HepG2 (cell line): Measurements from ENCODE around the gene CYB5D1. TPM values are rescaled to one million over a fixed set of nuclear protein-coding genes. Genes with fewer than 3 reads are reported as not detected.

Experiments used
- KDM5A ChIP-seq: fragments of 200-600 bp; sonication (generic); IDR thresholded peaks from 2 replicates; pipeline ENCODE4 v1.7.0; 2018; ENCODE audit warnings: antibody characterized with exemption, mild to moderate bottlenecking, low read length, borderline replicate concordance
- POLR2AphosphoS5 ChIP-seq: IDR thresholded peaks from 2 replicates; pipeline ENCODE4 v1.6.1; 2012; ENCODE audit warnings: low read depth, low read length
- SNAPC2 ChIP-seq: sonication (generic); formaldehyde crosslinking; IDR thresholded peaks from 2 replicates; pipeline ENCODE4 v1.8.1; 2022; ENCODE audit warnings: mild to moderate bottlenecking, missing genetic modification reagents
- SOX6 ChIP-seq, 2 experiments: fragments of 450-650 bp in 1 of 2; sonication (generic) in 1 of 2; formaldehyde crosslinking in 1 of 2; IDR thresholded peaks; 2 replicates each; pipeline versions ENCODE4 v1.4.0 to v1.6.1; 2017 to 2020; ENCODE audit warnings: antibody characterized with exemption in 1 of 2, mild to moderate bottlenecking in 1 of 2, missing genetic modification reagents in 1 of 2
- TOPORS ChIP-seq: sonication (generic); formaldehyde crosslinking; IDR thresholded peaks from 2 replicates; pipeline ENCODE4 v1.8.0; 2023; ENCODE audit warnings: mild to moderate bottlenecking, missing genetic modification reagents
- TSC22D2 ChIP-seq: sonication (generic); formaldehyde crosslinking; IDR thresholded peaks from 2 replicates; pipeline ENCODE4 v1.5.1; 2020; ENCODE audit warnings: missing genetic modification reagents, mild to moderate bottlenecking, borderline replicate concordance
- ZSCAN12 ChIP-seq: sonication (generic); formaldehyde crosslinking; IDR thresholded peaks from 2 replicates; pipeline ENCODE4 v1.9.0; 2021; ENCODE audit warnings: mild to moderate bottlenecking, missing genetic modification reagents
- polyA plus RNA-seq, 8 experiments: library from polyadenylated mRNA; depleted of rRNA in 3 of 8; stranded (reverse) in 7 of 8; unstranded in 1 of 8; fragments of >200 nt; fragmentation: Illumina TruSeq in 4 of 8; extraction: Trizol in 4 of 8; gene quantifications; 2 replicates each; pipeline versions ENCODE4 v1.2.1 to v1.2.3, GENCODE V29; 2011 to 2016; ENCODE audit warnings: low read depth in 4 of 8, missing spikeins in 1 of 8, mixed read lengths in 1 of 8; ENCODE audit not compliant: insufficient read depth in 1 of 8
- total RNA-seq, 5 experiments: library from RNA; depleted of rRNA; stranded (reverse); fragments of >200 nt; fragmentation: Illumina TruSeq; extraction: Trizol; gene quantifications; 2 replicates each; pipeline ENCODE4 v1.2.3, GENCODE V29; 2016; ENCODE audit warnings: low read depth in 1 of 5
- TF ChIP-seq, protein P1 (sequence below): sonication (generic); formaldehyde crosslinking; IDR thresholded peaks from 2 replicates; pipeline ENCODE4 v1.4.0; 2020; ENCODE audit warnings: missing genetic modification reagents
- TF ChIP-seq, protein P2 (sequence below): sonication (generic); formaldehyde crosslinking; IDR thresholded peaks from 2 replicates; pipeline ENCODE4 v1.8.0; 2022; ENCODE audit warnings: missing genetic modification reagents, mild to moderate bottlenecking, moderate library complexity, borderline replicate concordance

The CYB5D1 gene
- total and polyA plus RNA-seq, 2 of the 13 experiments (the other 11 are each of a cell fraction or from before 2014, with no cell fraction given): 8.9 to 17.0 TPM

DNA sequence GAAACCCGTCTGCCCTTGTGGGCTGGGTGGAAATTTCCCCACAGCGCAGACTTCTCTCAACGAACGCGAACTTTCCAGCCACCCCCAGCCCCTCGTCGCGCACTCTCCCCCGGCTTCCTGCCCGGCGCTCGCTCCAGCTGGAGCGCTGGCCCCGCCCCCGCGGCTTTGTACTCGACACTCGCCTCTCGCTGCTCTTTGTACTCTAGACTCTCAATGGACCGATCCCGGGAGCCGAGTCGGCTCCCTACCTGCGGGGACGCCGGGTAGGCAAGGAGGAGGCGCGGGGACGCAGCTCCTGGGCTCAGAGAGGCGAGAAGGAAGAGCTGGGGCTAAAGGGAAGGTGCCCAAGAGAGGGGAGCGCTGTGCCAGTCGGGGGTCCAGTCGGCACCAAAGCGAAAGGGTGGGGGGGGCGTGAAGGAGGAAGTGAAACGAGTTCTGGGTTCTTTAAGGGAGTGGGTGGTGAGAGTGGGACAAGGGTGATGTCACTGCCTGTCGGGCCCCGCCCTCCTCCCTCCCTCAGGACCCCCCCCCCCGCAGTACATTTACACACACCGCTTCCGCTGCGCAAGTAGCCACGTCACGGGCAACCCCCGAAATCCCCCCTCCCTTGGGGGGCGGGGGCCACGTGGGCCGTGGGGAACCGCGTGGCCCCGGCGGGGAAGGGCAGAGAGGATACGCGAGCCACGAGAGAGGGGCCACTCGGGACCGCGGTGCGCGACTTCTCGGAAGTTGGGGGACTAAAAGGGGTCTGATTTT lies 14.1 kb upstream of the CYB5D1 start (continued):
- TF ChIP-seq ZSCAN12 (peak; percentile 66; the same call in 1 of the 2 replicates), KDM5A (peak; percentile 38; the same call in 1 of the 2 replicates), TSC22D2 (no peak), SOX6 (IDR thresholded peaks at IDR 0.05) (no peak), SOX6 (CRISPR knock-in tag; IDR thresholded peaks at IDR 0.05) (peak; percentile 53; the same call in 1 of the 2 replicates), SNAPC2 (no peak), POLR2AphosphoS5 (peak; percentile 60; the same call in 1 of the 2 replicates), TOPORS (CRISPR knock-in tag) (0 out of 2 replicates have a peak, but pooled peaks have one; percentile 7)
- TF ChIP-seq, protein P1, sequence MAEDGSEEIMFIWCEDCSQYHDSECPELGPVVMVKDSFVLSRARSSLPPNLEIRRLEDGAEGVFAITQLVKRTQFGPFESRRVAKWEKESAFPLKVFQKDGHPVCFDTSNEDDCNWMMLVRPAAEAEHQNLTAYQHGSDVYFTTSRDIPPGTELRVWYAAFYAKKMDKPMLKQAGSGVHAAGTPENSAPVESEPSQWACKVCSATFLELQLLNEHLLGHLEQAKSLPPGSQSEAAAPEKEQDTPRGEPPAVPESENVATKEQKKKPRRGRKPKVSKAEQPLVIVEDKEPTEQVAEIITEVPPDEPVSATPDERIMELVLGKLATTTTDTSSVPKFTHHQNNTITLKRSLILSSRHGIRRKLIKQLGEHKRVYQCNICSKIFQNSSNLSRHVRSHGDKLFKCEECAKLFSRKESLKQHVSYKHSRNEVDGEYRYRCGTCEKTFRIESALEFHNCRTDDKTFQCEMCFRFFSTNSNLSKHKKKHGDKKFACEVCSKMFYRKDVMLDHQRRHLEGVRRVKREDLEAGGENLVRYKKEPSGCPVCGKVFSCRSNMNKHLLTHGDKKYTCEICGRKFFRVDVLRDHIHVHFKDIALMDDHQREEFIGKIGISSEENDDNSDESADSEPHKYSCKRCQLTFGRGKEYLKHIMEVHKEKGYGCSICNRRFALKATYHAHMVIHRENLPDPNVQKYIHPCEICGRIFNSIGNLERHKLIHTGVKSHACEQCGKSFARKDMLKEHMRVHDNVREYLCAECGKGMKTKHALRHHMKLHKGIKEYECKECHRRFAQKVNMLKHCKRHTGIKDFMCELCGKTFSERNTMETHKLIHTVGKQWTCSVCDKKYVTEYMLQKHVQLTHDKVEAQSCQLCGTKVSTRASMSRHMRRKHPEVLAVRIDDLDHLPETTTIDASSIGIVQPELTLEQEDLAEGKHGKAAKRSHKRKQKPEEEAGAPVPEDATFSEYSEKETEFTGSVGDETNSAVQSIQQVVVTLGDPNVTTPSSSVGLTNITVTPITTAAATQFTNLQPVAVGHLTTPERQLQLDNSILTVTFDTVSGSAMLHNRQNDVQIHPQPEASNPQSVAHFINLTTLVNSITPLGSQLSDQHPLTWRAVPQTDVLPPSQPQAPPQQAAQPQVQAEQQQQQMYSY (CRISPR knock-in tag): peak; percentile 88
- TF ChIP-seq, protein P2, sequence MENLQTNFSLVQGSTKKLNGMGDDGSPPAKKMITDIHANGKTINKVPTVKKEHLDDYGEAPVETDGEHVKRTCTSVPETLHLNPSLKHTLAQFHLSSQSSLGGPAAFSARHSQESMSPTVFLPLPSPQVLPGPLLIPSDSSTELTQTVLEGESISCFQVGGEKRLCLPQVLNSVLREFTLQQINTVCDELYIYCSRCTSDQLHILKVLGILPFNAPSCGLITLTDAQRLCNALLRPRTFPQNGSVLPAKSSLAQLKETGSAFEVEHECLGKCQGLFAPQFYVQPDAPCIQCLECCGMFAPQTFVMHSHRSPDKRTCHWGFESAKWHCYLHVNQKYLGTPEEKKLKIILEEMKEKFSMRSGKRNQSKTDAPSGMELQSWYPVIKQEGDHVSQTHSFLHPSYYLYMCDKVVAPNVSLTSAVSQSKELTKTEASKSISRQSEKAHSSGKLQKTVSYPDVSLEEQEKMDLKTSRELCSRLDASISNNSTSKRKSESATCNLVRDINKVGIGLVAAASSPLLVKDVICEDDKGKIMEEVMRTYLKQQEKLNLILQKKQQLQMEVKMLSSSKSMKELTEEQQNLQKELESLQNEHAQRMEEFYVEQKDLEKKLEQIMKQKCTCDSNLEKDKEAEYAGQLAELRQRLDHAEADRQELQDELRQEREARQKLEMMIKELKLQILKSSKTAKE (CRISPR knock-in tag): 0 out of 2 replicates have a peak, but pooled peaks have one; percentile 24
